ENCODE data around the gene MARK4. TPM values are rescaled to one million over a fixed set of nuclear protein-coding genes. Genes with fewer than 3 reads are reported as not detected.
A peak's percentile ranks its signal among the peaks of the same experiment; 100 is the strongest.

MARK4 gene
- total and polyA plus RNA-seq, 4 donors = 3.5 to 11.1 (median 6.1) TPM

DNA sequence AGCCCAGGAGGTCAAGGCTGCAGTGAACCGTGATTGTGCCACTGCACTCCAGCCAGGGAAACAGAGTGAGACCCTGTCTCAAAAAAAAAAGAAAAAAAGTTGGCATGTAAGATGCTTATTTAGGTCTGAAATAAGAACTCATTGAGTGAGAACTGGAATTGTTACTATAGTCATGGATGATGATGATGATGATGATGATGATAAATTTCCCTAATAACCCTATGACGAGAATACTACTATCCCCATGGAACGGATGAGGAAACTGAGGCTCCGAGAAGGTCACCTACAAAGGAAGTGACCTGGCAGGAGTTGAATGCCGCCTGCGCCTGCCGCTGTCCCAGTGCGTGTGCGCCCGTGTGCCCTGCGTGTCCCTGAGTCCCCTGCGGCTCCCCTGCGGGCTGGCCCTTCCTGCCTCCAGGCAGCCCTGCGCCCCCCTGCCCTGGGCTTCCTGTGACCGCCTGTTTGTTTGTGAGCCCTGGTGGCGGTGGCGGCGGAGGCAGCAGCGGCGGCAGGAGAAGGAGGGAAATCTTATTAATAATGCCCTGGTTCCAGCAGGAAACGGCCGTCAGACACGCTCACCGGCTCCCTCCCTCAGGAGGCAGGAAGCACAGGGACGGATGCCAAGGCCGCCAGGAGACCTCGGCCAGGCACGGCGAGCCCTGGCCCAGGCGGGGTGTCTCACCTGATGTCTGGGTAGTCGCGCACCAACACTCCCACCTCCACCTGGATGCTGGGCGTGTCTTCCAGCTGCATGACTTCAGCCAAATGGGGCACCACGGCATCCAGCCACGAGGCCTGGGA, 35.5 kb upstream of the MARK4 start:
- no peak for DNase-seq (ENCODE audit: low spot score)
- Histone ChIP-seq H3K9ac (ENCODE audit: low read depth in 1 of 2, low read length in 2 of 2) (no peak overlapping the region), H3K27me3 (ENCODE audit: control insufficient read depth in 4 of 4, insufficient read depth in 4 of 4, low read length in 3 of 4) (peaks cover 0 to 3% (median 0%) of the 10 kb centered on the region in 4 donors), H3K36me3 (ENCODE audit: control insufficient read depth in 4 of 4, insufficient read depth in 3 of 4, low read depth in 1 of 4, low read length in 3 of 4) (no peaks in the 10 kb centered on the region), H3K4me3 (ENCODE audit: low read depth in 1 of 3, low read length in 3 of 3) (no peak overlapping the region), H3K4me1 (ENCODE audit: control insufficient read depth in 4 of 4, insufficient read depth in 4 of 4, low read length in 3 of 4) (peaks cover 3 to 9% (median 5%) of the 10 kb centered on the region in 4 donors), H3K27ac (ENCODE audit: low read depth in 1 of 2, low read length in 2 of 2) (no peak overlapping the region), H3K9me3 (ENCODE audit: control insufficient read depth in 4 of 4, low read length in 3 of 4) (no peaks in the 10 kb centered on the region)
- no peak for TF ChIP-seq JUND (IDR thresholded peaks at IDR 0.05)
- TF ChIP-seq YY1 (IDR thresholded peaks at IDR 0.05) = no peak
- TF ChIP-seq, protein P1, sequence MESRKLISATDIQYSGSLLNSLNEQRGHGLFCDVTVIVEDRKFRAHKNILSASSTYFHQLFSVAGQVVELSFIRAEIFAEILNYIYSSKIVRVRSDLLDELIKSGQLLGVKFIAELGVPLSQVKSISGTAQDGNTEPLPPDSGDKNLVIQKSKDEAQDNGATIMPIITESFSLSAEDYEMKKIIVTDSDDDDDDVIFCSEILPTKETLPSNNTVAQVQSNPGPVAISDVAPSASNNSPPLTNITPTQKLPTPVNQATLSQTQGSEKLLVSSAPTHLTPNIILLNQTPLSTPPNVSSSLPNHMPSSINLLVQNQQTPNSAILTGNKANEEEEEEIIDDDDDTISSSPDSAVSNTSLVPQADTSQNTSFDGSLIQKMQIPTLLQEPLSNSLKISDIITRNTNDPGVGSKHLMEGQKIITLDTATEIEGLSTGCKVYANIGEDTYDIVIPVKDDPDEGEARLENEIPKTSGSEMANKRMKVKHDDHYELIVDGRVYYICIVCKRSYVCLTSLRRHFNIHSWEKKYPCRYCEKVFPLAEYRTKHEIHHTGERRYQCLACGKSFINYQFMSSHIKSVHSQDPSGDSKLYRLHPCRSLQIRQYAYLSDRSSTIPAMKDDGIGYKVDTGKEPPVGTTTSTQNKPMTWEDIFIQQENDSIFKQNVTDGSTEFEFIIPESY (IDR thresholded peaks at IDR 0.05) = no peak
- no peak for TF ChIP-seq FOXA1 (IDR thresholded peaks at IDR 0.05)
- no peak for TF ChIP-seq HNF4A (conservative IDR thresholded peaks at IDR 0.05)
- TF ChIP-seq HNF4G (IDR thresholded peaks at IDR 0.05) = no peak
- TF ChIP-seq NR2F2 (IDR thresholded peaks at IDR 0.05) = peak; percentile 25
- WGBS = 21% methylated on average over 35 of the region's 35 CpGs

DNA sequence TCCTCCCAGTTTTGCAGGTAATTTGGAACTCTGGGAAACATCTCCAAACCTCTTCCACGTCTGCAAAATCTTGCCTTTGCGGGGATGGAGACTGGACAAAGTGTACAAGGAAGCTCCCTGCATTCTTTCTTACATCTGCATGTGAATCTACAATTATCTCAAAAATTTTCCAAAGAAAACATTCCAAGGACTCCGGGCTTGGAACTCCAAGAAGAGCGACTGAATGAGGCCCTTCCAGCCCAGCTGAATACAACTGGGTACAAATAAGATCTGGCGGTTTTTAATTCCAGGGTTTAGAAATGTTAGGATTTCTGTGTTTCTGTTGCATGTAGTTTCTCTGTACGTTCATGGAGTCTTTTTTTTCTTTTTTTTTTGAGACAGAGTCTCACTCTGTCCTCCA, 34.4 kb upstream of the MARK4 start:
- peaks cover 0 to 9% (median 3%) of the 10 kb centered on the region in 4 donors for H3K4me1 ChIP-seq (ENCODE audit: control insufficient read depth in 4 of 4, insufficient read depth in 4 of 4, low read length in 3 of 4)
- DNase-seq (ENCODE audit: low spot score) = no peak
- peaks cover 0 to 3% (median 0%) of the 10 kb centered on the region in 4 donors for H3K27me3 ChIP-seq (ENCODE audit: control insufficient read depth in 4 of 4, insufficient read depth in 4 of 4, low read length in 3 of 4)
- 75% methylated on average over 6 of the region's 6 CpGs for WGBS
- no peaks in the 10 kb centered on the region for H3K9me3 ChIP-seq (ENCODE audit: control insufficient read depth in 4 of 4, low read length in 3 of 4)
- no peak overlapping the region for H3K27ac ChIP-seq (ENCODE audit: low read depth in 1 of 2, low read length in 2 of 2)
- no peak overlapping the region for H3K4me3 ChIP-seq (ENCODE audit: low read depth in 1 of 3, low read length in 3 of 3)
- no peak overlapping the region for H3K9ac ChIP-seq (ENCODE audit: low read depth in 1 of 2, low read length in 2 of 2)
- H3K36me3 ChIP-seq (ENCODE audit: control insufficient read depth in 4 of 4, insufficient read depth in 3 of 4, low read depth in 1 of 4, low read length in 3 of 4) = no peaks in the 10 kb centered on the region
- TF ChIP-seq, protein P2, sequence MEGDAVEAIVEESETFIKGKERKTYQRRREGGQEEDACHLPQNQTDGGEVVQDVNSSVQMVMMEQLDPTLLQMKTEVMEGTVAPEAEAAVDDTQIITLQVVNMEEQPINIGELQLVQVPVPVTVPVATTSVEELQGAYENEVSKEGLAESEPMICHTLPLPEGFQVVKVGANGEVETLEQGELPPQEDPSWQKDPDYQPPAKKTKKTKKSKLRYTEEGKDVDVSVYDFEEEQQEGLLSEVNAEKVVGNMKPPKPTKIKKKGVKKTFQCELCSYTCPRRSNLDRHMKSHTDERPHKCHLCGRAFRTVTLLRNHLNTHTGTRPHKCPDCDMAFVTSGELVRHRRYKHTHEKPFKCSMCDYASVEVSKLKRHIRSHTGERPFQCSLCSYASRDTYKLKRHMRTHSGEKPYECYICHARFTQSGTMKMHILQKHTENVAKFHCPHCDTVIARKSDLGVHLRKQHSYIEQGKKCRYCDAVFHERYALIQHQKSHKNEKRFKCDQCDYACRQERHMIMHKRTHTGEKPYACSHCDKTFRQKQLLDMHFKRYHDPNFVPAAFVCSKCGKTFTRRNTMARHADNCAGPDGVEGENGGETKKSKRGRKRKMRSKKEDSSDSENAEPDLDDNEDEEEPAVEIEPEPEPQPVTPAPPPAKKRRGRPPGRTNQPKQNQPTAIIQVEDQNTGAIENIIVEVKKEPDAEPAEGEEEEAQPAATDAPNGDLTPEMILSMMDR (IDR thresholded peaks at IDR 0.05; ENCODE audit: low read depth, low read length, missing input control) = no peak
- TF ChIP-seq EGR1 (IDR thresholded peaks at IDR 0.05; ENCODE audit: low read depth in 2 of 2) (no peak), JUND (IDR thresholded peaks at IDR 0.05) (no peak), RXRA (IDR thresholded peaks at IDR 0.05) (no peak), GABPA (IDR thresholded peaks at IDR 0.05 in 1 of 2, conservative IDR thresholded peaks at IDR 0.05 in 1 of 2) (no peak), HNF4G (IDR thresholded peaks at IDR 0.05) (no peak)
- TF ChIP-seq, protein P3, sequence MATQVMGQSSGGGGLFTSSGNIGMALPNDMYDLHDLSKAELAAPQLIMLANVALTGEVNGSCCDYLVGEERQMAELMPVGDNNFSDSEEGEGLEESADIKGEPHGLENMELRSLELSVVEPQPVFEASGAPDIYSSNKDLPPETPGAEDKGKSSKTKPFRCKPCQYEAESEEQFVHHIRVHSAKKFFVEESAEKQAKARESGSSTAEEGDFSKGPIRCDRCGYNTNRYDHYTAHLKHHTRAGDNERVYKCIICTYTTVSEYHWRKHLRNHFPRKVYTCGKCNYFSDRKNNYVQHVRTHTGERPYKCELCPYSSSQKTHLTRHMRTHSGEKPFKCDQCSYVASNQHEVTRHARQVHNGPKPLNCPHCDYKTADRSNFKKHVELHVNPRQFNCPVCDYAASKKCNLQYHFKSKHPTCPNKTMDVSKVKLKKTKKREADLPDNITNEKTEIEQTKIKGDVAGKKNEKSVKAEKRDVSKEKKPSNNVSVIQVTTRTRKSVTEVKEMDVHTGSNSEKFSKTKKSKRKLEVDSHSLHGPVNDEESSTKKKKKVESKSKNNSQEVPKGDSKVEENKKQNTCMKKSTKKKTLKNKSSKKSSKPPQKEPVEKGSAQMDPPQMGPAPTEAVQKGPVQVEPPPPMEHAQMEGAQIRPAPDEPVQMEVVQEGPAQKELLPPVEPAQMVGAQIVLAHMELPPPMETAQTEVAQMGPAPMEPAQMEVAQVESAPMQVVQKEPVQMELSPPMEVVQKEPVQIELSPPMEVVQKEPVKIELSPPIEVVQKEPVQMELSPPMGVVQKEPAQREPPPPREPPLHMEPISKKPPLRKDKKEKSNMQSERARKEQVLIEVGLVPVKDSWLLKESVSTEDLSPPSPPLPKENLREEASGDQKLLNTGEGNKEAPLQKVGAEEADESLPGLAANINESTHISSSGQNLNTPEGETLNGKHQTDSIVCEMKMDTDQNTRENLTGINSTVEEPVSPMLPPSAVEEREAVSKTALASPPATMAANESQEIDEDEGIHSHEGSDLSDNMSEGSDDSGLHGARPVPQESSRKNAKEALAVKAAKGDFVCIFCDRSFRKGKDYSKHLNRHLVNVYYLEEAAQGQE (IDR thresholded peaks at IDR 0.05) = no peak
- TF ChIP-seq, protein P4, sequence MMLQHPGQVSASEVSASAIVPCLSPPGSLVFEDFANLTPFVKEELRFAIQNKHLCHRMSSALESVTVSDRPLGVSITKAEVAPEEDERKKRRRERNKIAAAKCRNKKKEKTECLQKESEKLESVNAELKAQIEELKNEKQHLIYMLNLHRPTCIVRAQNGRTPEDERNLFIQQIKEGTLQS (IDR thresholded peaks at IDR 0.05) = no peak
- TF ChIP-seq, protein P1 (IDR thresholded peaks at IDR 0.05) = no peak

Measured in liver (tissue), 9 donors.